DOHH2 (cell line): Measurements from ENCODE around the gene NPAS3.

Experiments used
- H3F3A ChIP-seq: fragments of 200-600 bp; sonication (generic), shearing (Covaris generic); 2 replicates; pipeline ENCODE4 v1.6.0; 2016; ENCODE audit warnings: antibody characterized with exemption, mild to moderate bottlenecking; ENCODE audit not compliant: control insufficient read depth, insufficient read depth
- H3K27ac ChIP-seq: fragments of 200-600 bp; sonication (generic); 2 replicates; pipeline ENCODE4 v1.5.1; 2014; ENCODE audit warnings: low read depth, mild to moderate bottlenecking, low read length, moderate library complexity
- H3K27me3 ChIP-seq: fragments of 200-600 bp; sonication (generic); 2 replicates; pipeline ENCODE4 v1.6.1; 2014; ENCODE audit warnings: mild to moderate bottlenecking, low read length, mixed read lengths; ENCODE audit not compliant: control insufficient read depth
- H3K36me3 ChIP-seq: fragments of 200-600 bp; sonication (generic); 2 replicates; pipeline ENCODE4 v1.6.1; 2014; ENCODE audit warnings: mild to moderate bottlenecking, low read length, moderate library complexity, mixed read lengths; ENCODE audit not compliant: control insufficient read depth
- H3K4me1 ChIP-seq: fragments of 200-600 bp; sonication (generic); 2 replicates; pipeline ENCODE4 v1.6.1; 2014; ENCODE audit warnings: mild to moderate bottlenecking, low read length, mixed read lengths; ENCODE audit not compliant: control insufficient read depth
- H3K4me2 ChIP-seq: fragments of 200-600 bp; sonication (generic); 2 replicates; pipeline ENCODE4 v1.6.0; 2014; ENCODE audit warnings: mild to moderate bottlenecking, low read length, moderate library complexity
- H3K4me3 ChIP-seq: fragments of 200-600 bp; sonication (generic); 2 replicates; pipeline ENCODE4 v1.5.1; 2014; ENCODE audit warnings: mild to moderate bottlenecking, low read length, mixed read lengths
- H3K79me2 ChIP-seq: fragments of 200-600 bp; sonication (generic); 2 replicates; pipeline ENCODE4 v1.6.1; 2014; ENCODE audit warnings: mild to moderate bottlenecking, low read length, mixed read lengths; ENCODE audit not compliant: control insufficient read depth
- H3K9me2 ChIP-seq: fragments of 200-600 bp; sonication (generic); replicated peaks from 2 replicates; pipeline ENCODE4 v1.6.1; 2014; ENCODE audit warnings: mild to moderate bottlenecking, low read length, mixed read lengths; ENCODE audit not compliant: control insufficient read depth
- H3K9me3 ChIP-seq: fragments of 200-600 bp; sonication (generic); 2 replicates; pipeline ENCODE4 v1.6.1; 2014; ENCODE audit warnings: antibody characterized with exemption, low read length, mixed read lengths; ENCODE audit not compliant: control insufficient read depth, insufficient read depth
- H4K20me1 ChIP-seq: fragments of 200-600 bp; sonication (generic); 2 replicates; pipeline ENCODE4 v1.6.0; 2014; ENCODE audit warnings: low read depth, mild to moderate bottlenecking, antibody characterized with exemption, low read length, moderate library complexity; ENCODE audit not compliant: control insufficient read depth, insufficient read depth
- CTCF ChIP-seq: fragments of 200-600 bp; sonication (generic); IDR thresholded peaks from one replicate; pipeline ENCODE4 v1.5.1; 2014; ENCODE audit warnings: antibody characterized with exemption, mild to moderate bottlenecking, low read depth, low read length; ENCODE audit not compliant: poor library complexity, severe bottlenecking
- EZH2phosphoT487 ChIP-seq: fragments of 200-600 bp; sonication (generic); IDR thresholded peaks from 2 replicates; pipeline ENCODE4 v1.6.1; 2017; ENCODE audit warnings: borderline replicate concordance, mild to moderate bottlenecking, antibody characterized with exemption, low read length, moderate library complexity, mixed read lengths

The NPAS3 gene

GRCh38 chr14:32938719-32939253 is at the start of gene NPAS3:
NPAS3 (plus strand) TSS chr14:32938879.
- Histone ChIP-seq H3K9me3 (no peaks in the 10 kb centered on the region; the same call in 1 of the 2 replicates), H3K4me3 (no peak within 1 kb of the TSS), H3K27me3 (peaks cover 17% of the 10 kb centered on the region), H3K36me3 (no peaks in the 10 kb centered on the region), H3F3A (no peaks in the 10 kb centered on the region), H4K20me1 (no peaks in the 10 kb centered on the region), H3K4me1 (no peaks in the 10 kb centered on the region), H3K4me2 (no peak within 1 kb of the TSS), H3K9me2 (no peaks in the 10 kb centered on the region), H3K27ac (no peak within 1 kb of the TSS), H3K79me2 (no peaks in the 10 kb centered on the region)
- TF ChIP-seq EZH2phosphoT487 (no peak), CTCF (no peak)

GRCh38 chr14:32896979-32897697 is 41.5 kb upstream of the NPAS3 start:
- H3K36me3 ChIP-seq: no peaks in the 10 kb centered on the region
- no peaks in the 10 kb centered on the region for H4K20me1 ChIP-seq
- H3K27me3 ChIP-seq: no peaks in the 10 kb centered on the region
- no peaks in the 10 kb centered on the region for H3F3A ChIP-seq
- H3K4me1 ChIP-seq: no peaks in the 10 kb centered on the region
- no peak overlapping the region for H3K4me3 ChIP-seq
- no peaks in the 10 kb centered on the region for H3K79me2 ChIP-seq
- no peak overlapping the region for H3K27ac ChIP-seq
- no peaks in the 10 kb centered on the region for H3K9me3 ChIP-seq
- TF ChIP-seq CTCF (no peak), EZH2phosphoT487 (no peak)
- no peak overlapping the region for H3K4me2 ChIP-seq
- no peaks in the 10 kb centered on the region for H3K9me2 ChIP-seq

GRCh38 chr14:32897698-32898064 is 41.0 kb upstream of the NPAS3 start:
- H3K9me3 ChIP-seq: no peaks in the 10 kb centered on the region
- H3F3A ChIP-seq: no peaks in the 10 kb centered on the region
- no peaks in the 10 kb centered on the region for H3K27me3 ChIP-seq
- no peak overlapping the region for H3K27ac ChIP-seq
- no peak overlapping the region for H3K4me3 ChIP-seq
- no peak for TF ChIP-seq CTCF
- TF ChIP-seq EZH2phosphoT487: no peak
- H3K9me2 ChIP-seq: no peaks in the 10 kb centered on the region
- H3K79me2 ChIP-seq: no peaks in the 10 kb centered on the region
- H3K4me2 ChIP-seq: no peak overlapping the region
- H3K36me3 ChIP-seq: no peaks in the 10 kb centered on the region
- H4K20me1 ChIP-seq: no peaks in the 10 kb centered on the region
- no peaks in the 10 kb centered on the region for H3K4me1 ChIP-seq
